ENCODE data around the gene ESRRB.

DNA sequence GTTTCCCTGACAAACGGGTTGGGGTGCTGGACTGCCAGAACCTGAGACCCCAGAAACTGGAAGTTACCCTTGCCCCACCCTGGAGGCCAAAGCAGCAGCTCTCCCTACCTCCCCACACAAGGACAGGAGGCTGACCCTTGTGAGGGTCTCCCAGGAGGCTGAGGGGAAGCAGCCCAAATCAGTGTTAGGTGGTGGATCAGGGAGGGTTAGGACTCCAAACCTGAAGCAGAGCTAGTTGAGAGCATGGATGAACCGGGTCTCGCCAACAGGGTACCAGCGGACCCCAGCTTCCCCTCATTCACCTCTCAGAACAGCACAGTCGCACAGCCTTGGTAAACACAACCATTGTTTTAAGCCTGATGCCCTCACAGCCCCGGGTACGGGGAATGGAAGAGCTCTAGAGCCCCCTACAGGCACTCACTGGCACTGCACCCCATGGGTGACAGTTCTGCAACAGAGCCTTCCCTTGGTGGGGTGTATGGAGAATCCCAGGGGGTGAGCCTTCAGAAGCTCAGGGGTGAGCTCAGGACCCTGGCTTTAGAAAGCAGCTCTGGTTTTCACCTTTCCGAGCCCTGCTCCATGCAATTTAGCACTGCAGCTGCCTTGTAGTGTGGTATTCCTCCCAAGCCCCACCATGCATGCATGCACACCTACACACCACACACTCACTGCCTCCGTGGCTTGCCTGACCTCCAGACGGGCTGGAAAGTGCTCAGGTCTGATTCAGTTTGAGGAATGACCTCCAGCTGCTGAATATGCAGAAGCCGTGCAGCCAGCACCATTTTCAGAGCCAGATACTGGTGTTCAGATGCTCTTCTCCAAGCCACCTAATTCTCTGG is 11.2 kb downstream of the ESRRB start:
- peak; percentile 11 to 82 (median 74) for TF ChIP-seq CTCF (IDR thresholded peaks at IDR 0.05)
- TF ChIP-seq POLR2A (IDR thresholded peaks at IDR 0.05) = no peak

Data from Peyer's patch (tissue), 4 donors.